GM21515 (cell line): Measurements from ENCODE around the gene C1QTNF5.

Experiments used
- ATAC-seq: cut with Tn5 transposase; IDR thresholded peaks from one replicate; pipeline ENCODE4 v1.9.1; 2021; ENCODE audit not compliant: unreplicated experiment

C1QTNF5 gene

DNA sequence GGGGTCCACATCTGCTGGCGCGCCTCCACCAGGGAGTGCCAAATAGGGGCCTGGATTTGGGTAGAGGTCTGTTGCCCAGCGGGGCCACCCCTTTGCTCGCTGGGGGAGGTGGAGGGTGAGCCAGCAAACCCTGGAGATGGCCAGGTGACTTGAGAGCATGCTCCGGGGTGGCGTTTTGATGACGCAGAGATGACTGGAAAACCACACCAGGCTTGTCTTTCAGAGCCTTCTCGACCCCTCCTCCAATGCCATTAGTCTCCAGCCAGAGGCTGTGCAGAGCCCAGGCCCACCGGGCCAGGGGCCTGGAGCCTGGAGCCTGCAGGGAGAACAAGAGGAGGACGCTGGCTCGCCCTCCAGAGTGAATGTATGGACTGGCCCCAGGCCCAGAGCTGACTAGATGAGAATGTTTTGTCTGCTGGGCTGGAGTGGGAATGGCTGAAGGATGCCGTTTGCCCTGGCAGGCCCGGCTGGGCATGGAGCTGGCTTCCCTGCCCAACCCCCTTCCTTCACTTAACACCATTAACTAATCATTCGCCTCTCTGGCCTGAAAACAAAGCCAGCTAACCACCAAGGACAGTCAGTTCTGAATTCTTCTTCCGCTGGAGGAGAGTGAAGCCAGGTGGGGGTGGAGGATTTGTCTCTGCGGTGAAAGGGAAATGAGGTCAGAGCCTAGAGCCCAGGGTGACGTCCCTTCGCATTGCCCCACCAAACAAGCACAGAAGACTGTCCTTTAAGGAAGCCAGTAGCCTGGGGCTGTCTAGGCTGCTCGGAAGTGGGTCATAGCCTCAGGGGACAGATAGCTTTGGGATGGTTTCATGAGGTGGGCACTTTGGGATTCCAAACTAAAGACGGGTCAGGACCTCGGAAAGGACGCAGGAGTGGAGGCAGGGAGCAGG lies 22.2 kb downstream of the C1QTNF5 start:
- ATAC-seq, result no peak

DNA sequence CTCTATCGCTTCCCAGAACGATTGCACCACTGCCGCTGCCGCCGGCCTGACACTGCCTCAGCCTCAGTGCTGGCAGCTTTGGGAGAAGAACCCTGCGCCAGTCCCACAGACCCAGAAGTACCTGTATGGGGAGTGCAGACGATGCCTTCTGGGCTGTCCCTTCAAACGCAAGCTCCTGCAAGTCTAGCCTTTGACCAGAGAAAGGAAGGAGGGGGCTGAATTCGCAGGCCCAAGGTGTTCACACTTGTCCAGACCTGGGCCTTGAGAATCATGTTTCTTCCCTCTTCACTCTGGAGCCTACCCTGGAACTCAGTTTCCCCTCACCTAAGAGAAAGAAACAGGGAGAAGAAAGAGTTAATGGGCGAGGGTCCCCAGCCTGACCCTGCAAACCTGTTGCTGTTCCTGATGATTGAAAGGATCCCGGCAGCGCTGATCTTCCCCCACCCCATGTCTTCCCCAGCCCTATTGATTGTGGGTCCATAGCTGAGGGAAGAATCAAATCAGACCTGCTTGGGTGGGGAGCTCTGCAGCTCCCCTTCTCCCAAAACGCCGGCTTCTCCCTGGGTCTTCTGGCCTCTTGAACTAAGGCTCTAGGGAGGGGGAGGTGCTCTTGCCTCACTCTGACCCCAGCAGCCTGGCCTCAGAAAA lies 23.0 kb downstream of the C1QTNF5 start:
- no peak for ATAC-seq

DNA sequence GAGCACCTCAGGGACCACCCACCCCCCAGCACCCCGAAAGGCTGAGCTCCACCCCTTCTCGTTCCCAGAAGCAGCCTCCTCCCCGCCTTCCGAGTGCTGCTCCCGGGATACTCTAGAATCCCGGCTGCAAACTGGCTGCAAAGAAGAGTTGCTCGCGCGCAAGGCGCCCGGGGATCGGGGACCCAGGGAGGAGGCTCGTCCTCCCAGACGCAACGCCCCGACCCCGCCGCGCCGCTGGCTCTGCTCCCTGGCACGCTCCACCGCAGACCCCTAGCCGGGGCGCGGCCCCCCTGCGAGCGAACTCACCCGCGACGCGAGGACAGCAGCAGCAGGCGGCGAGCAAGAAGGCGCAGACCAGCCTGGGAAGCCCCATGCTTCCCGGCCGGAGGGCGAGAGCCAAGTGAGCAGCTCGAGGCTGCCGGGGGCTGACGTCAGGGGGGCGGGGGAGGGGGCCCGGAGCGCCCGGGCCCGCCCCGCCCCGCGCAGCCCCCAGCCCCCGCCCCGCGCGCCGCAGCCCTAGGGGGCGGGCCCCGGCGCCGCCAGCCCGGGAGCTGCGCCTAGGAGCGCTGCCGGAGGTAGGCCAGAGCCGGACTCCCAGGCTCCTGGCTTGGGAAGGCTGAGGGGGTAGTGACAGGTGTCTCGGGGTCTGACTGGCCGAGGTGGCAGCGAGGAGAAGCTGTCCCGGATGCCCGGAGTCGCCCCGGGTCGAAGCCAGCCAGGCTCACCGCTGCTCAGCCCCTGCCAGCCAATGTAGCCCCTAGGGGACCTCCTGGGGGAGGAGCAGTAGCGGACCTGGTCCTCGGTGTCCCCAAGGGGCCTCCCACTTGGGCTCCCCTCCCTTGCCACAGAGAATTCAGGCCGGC lies 23.7 kb downstream of the C1QTNF5 start, which contains the start of gene MCAM:
Gene MCAM, minus strand, starts transcription at position 402 of the 863 bp plus-strand sequence. Its CDS starts 29 bp downstream, at position 373.
- no peak for ATAC-seq

DNA sequence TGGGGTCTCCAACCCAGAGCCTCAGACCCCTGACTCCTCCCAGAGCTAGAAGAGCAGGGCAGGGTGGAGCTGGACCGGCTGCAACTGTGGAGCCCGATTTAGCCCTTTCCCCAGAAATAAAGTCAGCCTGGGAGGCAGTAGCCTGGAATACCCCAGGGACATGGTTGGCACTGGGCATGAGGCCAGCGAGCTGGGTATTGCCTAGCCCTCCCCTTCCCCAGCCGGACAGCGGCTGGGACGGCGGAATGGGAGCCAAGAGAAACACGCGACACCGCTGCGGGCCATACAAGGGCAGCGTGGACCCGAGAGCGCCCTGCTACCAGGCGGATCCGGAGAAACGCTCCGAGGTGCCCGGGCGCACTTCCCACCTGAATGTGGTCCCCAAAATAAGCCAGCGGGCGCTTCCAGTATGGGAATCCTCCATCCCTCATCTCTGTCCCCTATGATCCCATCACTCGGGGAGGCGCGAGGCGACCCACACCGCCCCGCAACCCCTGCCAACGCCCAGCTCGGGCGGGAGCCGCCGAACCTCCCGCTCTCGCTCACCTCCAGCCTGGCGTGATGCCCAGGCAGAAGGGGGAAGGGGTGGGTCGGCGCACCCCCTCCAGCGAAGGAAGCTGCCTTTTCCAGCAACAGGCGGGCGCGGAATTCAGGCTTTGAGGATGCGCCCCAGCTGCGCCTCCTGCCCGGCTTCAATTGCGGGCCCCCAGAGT lies 24.5 kb downstream of the C1QTNF5 start:
- ATAC-seq, result no peak

GRCh38 chr11:119315131-119316015 lies 25.3 kb downstream of the C1QTNF5 start:
- ATAC-seq, result no peak

DNA sequence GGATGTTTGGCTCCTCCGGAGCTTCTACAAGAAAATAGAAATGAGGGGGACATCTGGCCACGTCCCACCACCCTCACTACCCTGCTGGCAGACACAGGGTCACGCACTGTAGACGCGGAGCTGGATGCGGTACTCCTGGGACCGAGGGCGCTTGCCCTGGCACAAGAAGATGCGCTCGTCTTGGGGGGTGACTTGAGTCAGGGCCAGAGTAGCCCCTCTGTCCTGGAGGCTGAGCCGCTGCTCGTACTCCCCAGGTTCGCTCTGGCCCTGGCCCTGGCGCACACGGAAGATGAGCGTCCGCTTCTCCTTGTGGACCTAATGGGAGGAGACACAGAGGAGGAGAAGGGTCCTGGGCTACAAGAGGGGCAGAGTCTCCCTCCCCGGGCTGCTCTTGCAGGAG lies 26.0 kb downstream of the C1QTNF5 start:
- no peak for ATAC-seq

DNA sequence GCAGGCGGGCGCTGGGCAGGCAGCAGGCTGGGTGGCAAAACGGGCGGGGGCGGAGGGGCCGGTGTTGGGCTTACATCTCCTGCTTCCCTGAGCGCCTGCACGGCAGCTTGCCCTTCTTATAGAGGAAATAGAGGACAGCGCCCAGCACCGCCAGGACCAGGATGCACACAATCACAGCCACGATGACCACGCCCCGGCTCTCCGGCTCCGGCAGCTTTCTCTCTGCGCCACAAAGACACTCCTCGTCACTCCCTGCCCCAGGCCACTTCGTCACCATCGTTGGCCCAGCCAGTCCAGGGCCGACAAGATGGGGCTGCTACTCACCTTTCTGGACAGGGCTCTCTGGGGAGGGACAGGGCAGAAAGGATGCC lies 30.0 kb downstream of the C1QTNF5 start:
- ATAC-seq, result no peak

DNA sequence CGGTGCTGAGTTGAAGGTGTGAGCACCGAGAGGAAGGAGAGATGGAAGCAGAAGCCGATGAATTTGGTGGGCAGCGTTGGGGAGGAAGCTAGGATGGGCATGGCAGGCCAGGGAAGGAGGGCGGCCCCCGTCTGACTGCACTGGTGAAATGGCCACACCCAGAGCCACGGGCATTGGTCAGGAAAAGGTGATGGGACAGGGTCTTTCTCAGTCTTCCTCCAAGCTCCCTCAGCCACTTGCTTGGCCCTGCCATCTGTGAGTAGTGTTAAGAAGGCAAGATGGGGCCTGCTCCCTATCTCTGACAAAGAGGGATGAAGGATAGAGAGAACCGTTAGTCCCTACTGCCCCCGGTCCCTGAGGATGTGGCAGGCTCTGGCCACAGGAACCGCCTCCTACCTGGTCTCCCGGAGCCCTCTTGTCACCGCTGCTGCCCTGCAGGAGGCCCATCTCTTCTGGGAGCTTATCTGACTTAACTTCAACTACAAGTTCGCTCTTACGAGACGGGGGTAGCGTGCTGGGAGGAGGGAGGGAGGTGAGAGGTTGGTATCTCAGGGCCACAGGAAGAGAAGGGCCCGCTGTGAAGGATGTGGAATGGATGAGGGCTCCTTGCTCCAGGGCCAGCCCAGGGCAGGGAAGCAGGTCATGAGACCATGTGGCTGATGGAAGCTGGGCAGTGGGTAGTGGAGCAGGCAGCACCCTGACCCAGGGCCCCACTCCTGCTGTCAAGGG lies 30.6 kb downstream of the C1QTNF5 start:
- no peak for ATAC-seq

DNA sequence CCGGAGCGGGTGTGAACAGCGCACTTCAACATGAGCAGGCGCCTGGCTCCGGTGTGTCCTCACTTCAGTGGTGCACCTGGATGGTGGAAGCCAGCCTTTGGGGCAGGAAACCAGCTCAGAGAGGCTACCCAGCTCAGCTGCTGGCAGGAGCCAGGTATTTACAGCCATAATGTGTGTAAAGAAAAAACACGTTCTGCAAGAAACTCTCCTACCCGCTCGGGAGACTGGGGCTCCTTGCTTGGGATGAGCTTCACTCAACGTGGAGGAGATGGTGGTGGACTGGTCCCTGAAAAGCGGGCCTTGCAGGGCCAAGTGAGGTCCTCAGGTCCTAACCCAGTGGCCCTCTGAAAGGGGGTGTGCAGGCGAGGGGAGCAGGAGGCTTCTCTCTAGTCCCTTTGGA lies 31.3 kb downstream of the C1QTNF5 start:
- ATAC-seq, result no peak

- no peak for ATAC-seq
These were observed 32.7 kb downstream of the C1QTNF5 start for GRCh38 chr11:119307974-119308373.

- ATAC-seq, result no peak
These were observed 33.5 kb downstream of the C1QTNF5 start for GRCh38 chr11:119307219-119307618.

- ATAC-seq, result no peak
These were observed 34.3 kb downstream of the C1QTNF5 start for GRCh38 chr11:119306373-119306890.

DNA sequence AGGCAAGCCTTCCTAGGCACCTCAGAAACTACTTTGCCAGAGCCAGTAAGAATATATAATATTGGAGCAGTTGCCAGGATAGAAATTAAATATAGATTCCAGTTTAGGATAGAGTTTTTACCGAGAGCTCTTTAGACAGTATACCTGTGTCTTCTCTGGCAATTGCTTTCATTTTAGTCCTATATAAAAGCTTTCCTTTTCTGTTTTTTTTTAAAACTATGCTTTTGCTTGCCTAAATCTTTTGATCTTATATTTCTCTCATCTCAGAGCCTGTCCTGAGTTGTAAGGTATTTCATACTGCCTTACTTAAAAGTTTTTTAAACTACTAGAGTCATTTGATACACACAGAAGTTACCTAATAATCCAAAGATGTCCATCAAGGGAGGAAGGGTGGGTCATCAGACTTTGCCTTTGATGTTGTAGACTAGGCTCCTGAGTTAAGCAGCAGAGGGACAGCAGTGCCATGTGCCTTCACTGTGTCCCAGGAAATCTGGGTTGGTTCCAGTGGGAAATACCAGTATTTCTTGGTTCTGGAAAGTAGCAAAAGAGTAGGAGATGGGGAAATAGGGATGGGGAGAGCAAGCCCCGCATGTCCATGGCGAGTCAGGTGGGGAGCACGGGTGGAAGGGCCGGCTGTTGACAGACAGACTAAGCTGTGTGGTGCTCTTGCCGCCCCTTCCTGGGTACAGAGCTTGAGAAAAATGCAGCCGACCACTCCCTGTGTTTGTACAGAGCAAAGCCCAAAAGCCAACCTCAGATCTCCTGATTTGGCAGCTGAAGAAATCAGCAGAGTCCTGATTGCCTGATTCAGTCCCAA lies 34.9 kb downstream of the C1QTNF5 start:
- no peak for ATAC-seq

DNA sequence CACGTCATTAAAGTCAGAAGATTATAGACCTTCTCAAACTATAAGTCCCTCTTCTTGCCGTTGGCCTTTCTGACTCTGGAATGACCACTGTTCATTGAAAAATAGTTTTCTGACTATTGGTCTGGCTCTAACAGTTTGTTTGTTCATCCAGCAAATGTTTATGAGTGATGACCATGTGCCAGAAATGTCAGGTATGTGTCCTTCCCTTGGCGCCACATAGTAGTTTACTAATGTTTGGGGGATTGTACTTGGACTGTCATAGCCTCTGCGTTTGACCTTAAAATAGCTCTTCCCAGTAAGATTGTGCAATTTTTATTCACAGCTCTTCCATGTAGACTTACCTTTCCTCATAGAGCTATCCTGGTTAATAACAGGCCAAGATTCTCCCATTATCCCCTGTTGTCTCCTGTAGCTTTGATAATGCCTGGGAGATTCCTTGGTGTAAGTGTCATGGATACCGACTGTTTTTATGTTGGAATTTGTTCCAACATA lies 37.4 kb downstream of the C1QTNF5 start:
- ATAC-seq, result no peak

DNA sequence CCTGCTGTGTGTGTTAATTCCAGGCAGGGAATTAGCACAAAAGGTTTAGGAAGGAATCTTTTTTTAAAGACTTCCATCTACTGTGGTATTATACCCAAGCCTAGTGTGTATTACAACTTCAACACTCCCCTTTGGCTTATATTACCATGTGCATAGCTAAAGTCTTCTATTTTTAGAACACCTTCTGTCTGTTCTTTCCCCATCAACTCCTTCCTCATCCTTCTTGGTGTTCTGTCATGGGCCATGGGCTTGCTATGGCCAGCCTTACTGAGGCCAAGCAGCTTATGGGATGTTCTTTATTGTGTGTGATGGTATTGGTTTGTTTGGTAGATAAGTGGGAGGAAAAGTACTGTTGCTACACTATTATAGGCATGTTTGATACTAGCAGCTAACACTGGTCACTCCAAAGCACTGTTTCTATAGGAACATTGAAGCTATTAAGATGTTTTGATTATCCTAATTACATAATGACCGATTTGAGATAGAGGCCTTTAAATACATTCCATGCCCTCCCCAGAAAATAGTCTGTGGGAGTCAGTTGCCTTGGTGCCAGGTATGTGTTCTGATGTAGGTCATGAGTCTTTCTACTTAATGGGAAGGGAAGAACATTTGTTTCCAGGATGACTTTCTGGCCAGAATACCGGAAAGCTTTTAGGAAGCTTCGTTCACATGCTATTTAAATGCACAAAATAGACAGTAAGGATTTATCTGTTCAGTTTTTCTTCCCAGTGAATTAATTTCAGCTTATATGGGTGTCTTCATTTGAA lies 40.3 kb downstream of the C1QTNF5 start:
- no peak for ATAC-seq

DNA sequence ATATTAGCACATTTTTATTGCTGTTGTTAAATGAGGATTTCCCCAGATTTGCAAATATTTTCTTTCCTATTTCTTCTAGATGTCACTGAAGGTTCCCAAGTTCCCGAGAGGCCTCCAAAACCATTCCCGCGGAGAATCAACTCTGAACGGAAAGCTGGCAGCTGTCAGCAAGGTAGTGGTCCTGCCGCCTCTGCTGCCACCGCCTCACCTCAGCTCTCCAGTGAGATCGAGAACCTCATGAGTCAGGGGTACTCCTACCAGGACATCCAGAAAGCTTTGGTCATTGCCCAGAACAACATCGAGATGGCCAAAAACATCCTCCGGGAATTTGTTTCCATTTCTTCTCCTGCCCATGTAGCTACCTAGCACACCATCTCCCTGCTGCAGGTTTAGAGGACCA lies 41.3 kb downstream of the C1QTNF5 start:
- ATAC-seq, result no peak

- no peak for ATAC-seq
These were observed 42.0 kb downstream of the C1QTNF5 start for GRCh38 chr11:119298726-119299125.
